Activated naive CD8-positive, alpha-beta T cell (primary cell): ENCODE data around the gene P2RY12.
"Not testable (repeated sequence)": the region's sequence is repeated elsewhere in the genome, so short reads cannot be mapped to it uniquely, and the experiment has no call there.

Experiments
- H3K27ac Mint-ChIP-seq: one replicate; pipeline ENCODE4 v1.8.0; 2021; ENCODE audit warnings: mixed read lengths
- H3K27me3 Mint-ChIP-seq: one replicate; pipeline ENCODE4 v1.8.0; 2021; ENCODE audit warnings: mixed read lengths
- H3K36me3 Mint-ChIP-seq: one replicate; pipeline ENCODE4 v1.8.0; 2021; ENCODE audit warnings: mixed read lengths
- H3K4me1 Mint-ChIP-seq: one replicate; pipeline ENCODE4 v1.8.0; 2021; ENCODE audit warnings: low read depth, mixed read lengths
- H3K4me3 Mint-ChIP-seq: one replicate; pipeline ENCODE4 v1.8.0; 2021; ENCODE audit warnings: mild to moderate bottlenecking, mixed read lengths
- H3K9me3 Mint-ChIP-seq: one replicate; pipeline ENCODE4 v1.8.0; 2021; ENCODE audit warnings: low read depth, mixed read lengths

Gene P2RY12

DNA sequence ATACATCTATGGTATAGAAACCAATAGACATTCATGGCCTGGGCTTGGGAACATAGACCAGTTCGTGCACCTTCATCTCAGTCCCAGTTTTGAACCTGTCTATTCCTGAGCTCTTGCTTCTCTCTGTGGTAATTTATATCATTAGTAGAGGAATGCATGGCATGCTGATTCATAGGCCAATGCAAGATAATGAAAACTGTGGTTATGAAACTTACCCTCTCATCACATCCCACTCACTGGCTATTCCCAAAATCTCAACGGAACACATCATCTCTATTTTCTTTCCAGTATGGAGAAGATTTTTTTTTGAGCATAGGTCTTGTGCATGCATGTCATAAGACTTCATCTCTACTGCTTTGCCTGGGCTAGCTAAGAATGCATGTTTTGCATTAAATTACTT is 18.7 kb upstream of the P2RY12 start:
- H3K36me3 Mint-ChIP-seq = no peaks in the 10 kb centered on the region
- no peaks in the 10 kb centered on the region for H3K9me3 Mint-ChIP-seq
- H3K27me3 Mint-ChIP-seq = peaks cover 2% of the 10 kb centered on the region
- no peaks in the 10 kb centered on the region for H3K4me1 Mint-ChIP-seq
- no peak overlapping the region for H3K4me3 Mint-ChIP-seq
- H3K27ac Mint-ChIP-seq = no peak overlapping the region

DNA sequence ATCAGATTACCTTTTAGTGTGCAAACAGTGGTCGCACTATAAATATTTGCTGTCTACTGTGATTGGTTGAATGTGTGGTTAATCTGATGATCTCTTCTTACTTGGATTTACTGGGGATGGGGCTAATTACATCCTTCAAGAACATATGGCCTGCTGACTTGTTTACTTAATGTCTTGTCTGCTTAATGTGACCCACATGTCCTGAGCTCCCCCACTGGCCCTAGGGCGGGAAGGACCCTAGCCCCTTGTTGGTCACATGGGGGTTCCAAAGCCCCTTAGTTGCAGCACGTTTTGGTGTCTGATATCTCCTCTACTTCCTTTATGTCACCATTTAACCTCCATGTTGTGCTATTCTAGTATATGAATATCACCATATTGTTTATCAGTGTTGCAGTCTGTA is 17.8 kb upstream of the P2RY12 start:
- Mint-ChIP-seq H3K9me3 (no peaks in the 10 kb centered on the region), H3K4me1 (no peaks in the 10 kb centered on the region), H3K4me3 (no peak overlapping the region), H3K27ac (no peak overlapping the region), H3K27me3 (peaks cover 2% of the 10 kb centered on the region), H3K36me3 (no peaks in the 10 kb centered on the region)

DNA sequence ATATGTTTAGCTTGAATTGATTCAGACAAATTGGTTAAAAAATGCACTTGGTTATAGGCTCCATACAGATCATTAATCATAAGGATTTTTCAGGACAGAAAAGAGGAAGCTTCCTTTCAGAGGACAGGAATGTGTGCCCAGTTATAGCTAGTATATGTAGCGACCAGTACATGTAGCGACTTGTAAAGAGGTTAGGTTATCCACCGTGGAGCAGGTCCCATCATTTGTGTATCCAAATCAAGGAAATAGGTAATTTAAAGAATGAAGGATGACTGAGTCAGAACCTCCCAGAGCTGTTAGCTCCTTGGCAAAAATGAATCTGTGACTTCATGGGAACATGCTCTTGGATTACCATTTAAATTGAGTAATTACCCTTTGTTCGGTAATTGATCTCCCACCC is 15.8 kb upstream of the P2RY12 start:
- H3K4me3 Mint-ChIP-seq = no peak overlapping the region
- H3K27ac Mint-ChIP-seq = no peak overlapping the region
- no peaks in the 10 kb centered on the region for H3K4me1 Mint-ChIP-seq
- H3K9me3 Mint-ChIP-seq = no peaks in the 10 kb centered on the region
- peaks cover 2% of the 10 kb centered on the region for H3K36me3 Mint-ChIP-seq
- H3K27me3 Mint-ChIP-seq = no peaks in the 10 kb centered on the region

DNA sequence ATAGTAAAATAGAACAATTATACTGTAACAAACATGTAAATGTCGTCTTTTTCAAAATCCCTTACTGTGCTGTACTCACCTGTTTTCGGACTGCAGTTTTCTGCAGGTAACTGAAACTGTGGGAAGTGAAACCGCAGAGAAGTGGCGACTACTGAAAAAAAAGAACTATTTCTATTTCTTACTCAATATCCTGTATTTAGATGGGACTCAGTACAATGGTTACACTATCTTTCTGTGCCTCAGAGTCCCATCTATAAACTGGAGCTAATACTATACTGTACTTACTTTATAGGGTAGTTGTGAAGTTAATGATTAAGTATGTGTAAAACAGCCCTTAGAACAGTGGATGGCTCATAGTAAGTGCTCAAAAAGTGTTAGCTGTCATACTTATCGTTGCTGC is 14.3 kb upstream of the P2RY12 start:
- Mint-ChIP-seq H3K4me3 (no peak overlapping the region), H3K9me3 (no peaks in the 10 kb centered on the region), H3K27ac (no peak overlapping the region), H3K4me1 (no peaks in the 10 kb centered on the region), H3K27me3 (no peaks in the 10 kb centered on the region), H3K36me3 (peaks cover 2% of the 10 kb centered on the region)

DNA sequence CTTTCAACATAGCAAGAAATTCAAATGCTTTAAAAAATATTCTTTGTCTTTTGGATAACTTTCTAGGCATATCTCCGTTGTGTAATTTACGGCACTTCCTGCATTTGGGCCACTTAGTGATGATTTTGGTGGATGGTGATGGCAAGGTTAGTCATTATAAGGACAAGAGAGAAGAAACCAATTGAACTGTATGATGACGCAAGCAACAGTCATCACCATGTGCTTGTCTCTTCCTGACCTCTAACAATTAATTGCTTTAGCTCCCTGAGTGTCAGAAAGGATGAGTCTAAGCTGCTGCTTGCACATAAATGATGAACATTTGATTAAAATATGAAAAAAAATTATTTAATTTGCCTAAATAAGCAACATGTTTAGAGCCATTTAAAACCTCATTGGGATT is 11.3 kb upstream of the P2RY12 start:
- Mint-ChIP-seq H3K27me3 (no peaks in the 10 kb centered on the region), H3K4me1 (no peaks in the 10 kb centered on the region), H3K9me3 (no peaks in the 10 kb centered on the region), H3K36me3 (peaks cover 2% of the 10 kb centered on the region), H3K4me3 (no peak overlapping the region), H3K27ac (no peak overlapping the region)

DNA sequence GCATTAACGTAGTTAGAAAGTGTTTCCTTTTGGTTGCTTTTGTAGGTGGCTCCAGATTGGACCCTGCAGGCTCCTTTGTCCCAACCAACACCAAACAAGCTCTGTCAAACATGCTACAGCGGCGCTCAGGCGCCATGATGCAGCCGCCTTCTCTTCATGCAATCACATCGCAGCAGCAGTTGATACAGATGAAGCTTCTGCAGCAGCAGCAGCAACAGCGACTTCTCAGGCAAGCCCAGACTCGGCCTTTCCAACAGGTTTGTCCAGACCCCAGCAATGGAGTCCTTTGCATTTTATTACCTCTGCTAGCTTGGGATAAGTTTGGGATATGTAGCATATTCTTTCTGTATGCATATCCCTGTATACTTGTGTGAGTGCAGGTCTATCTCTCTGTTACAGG is 10.1 kb upstream of the P2RY12 start:
- Mint-ChIP-seq H3K4me3 (no peak overlapping the region), H3K36me3 (peaks cover 2% of the 10 kb centered on the region), H3K4me1 (no peaks in the 10 kb centered on the region)

DNA sequence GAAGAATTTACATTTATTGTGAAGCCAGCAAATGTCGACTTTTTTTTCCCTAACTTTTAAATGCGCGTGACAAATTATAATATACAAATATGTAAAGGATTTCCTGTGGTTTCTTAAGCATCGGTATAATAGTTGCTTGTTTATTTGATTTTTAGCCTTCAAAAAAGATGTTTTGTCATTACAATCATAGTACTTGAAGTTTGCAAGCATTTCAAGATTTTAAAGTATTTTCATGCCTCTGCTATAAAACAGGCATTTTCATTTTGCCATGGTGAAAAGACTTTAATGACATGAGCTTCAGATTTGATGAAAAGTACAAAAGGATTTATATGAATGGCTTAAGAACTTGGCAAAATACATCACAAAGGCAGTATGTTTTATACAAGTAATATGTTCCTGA is 9.4 kb upstream of the P2RY12 start:
- no peaks in the 10 kb centered on the region for H3K4me1 Mint-ChIP-seq
- peaks cover 2% of the 10 kb centered on the region for H3K36me3 Mint-ChIP-seq
- no peak overlapping the region for H3K27ac Mint-ChIP-seq
- no peak overlapping the region for H3K4me3 Mint-ChIP-seq
- no peaks in the 10 kb centered on the region for H3K9me3 Mint-ChIP-seq
- no peaks in the 10 kb centered on the region for H3K27me3 Mint-ChIP-seq

More for the DNA sequence above, 10.1 kb upstream of the P2RY12 start:
- no peaks in the 10 kb centered on the region for H3K9me3 Mint-ChIP-seq
- H3K27ac Mint-ChIP-seq = no peak overlapping the region
- no peaks in the 10 kb centered on the region for H3K27me3 Mint-ChIP-seq

DNA sequence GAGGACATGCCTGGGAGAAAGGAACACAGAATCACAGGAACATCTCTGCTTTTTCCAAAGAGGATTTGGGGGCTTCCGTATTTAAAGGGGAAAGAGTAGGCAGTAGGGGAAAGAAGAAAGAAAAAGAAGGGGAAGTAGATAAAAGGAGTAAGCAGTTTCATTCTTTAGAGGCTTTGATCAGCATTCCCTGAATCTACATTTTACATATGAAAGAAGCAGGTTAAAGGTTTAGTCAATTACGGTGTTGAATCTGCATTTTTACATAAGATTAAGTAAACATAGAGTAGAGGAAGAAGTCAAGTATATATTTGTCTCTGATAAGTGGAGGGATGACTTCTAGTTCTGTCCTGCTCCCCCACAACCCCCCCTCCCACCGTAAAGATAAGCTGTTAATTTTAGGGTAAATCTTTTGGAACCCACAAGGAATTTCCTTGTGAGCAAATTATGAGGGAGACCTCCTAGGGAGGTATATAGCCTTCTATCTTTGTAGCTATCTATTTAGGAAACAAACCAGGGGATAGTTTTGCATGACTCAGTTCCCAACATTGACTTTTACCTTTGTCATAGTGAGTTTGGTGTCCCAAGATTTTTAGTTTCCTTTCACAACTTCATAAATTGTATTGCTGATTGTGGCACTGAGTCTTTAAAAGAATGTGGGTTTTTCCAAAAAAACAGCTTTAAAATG is 8.7 kb upstream of the P2RY12 start:
- Mint-ChIP-seq H3K4me1 (no peaks in the 10 kb centered on the region), H3K27ac (no peak overlapping the region), H3K9me3 (no peaks in the 10 kb centered on the region), H3K4me3 (no peak overlapping the region), H3K27me3 (no peaks in the 10 kb centered on the region), H3K36me3 (peaks cover 2% of the 10 kb centered on the region)

DNA sequence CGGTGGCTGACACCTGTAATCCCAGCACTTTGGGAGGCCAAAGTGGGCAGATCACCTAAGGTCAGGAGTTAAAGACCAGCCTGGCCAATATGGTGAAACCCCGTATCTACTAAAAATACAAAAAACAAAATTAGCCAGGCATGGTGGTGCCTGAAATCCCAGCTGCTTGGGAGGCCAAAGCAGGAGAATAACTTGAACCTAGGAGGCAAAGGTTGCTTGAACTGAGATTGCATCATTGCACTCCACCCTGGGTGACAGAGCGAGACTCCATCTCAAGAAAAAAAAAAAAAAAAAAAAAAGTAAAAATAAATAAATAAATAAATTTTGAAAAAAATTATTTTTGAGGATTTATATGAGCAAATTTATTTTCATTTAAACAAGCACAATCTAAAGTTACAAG is 7.6 kb upstream of the P2RY12 start:
- not testable (repeated sequence) for H3K27me3 Mint-ChIP-seq, H3K9me3 Mint-ChIP-seq, H3K36me3 Mint-ChIP-seq, H3K4me3 Mint-ChIP-seq, H3K27ac Mint-ChIP-seq, H3K4me1 Mint-ChIP-seq

DNA sequence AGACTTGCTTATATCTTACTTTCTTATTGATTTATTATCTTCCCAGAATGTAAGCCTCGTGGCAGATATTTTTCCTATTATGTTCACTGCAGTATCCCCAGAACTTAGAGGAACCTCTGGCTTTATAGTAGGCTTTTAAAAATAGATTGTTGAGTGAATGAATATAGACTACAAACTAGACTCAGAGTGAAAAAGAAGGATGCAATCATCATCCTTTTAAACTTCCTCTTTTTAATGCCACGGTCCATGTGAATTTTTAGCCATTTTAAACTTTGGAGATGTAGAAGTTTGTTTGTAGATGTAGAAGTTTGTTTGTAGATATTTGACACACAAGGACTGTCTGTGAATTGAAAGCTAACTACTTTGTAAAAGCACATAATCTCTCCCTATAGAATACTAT is 7.2 kb upstream of the P2RY12 start:
- peaks cover 2% of the 10 kb centered on the region for H3K36me3 Mint-ChIP-seq
- H3K4me3 Mint-ChIP-seq = no peak overlapping the region
- H3K27me3 Mint-ChIP-seq = no peaks in the 10 kb centered on the region
- H3K4me1 Mint-ChIP-seq = no peaks in the 10 kb centered on the region
- no peak overlapping the region for H3K27ac Mint-ChIP-seq
- H3K9me3 Mint-ChIP-seq = no peaks in the 10 kb centered on the region

DNA sequence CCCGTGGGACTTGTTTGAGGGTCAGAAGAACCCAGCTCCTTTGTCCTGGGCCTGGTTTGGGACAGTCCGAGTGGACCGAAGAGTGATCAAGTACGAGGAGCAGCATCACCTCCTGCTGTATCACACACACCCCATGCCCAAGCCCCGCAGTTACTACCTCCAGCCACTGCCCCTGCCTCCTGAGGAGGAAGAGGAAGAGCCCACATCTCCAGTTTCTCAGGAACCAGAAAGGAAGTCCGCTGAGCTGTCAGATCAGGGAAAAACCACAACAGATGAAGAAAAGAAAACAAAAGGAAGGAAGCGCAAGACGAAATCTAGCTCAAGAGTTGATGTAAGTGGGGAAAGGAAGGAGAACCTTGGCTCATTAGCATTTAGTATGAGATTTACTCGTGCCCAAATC is 3.3 kb upstream of the P2RY12 start:
- no peaks in the 10 kb centered on the region for H3K9me3 Mint-ChIP-seq
- H3K4me3 Mint-ChIP-seq = no peak overlapping the region
- H3K4me1 Mint-ChIP-seq = peaks cover 5% of the 10 kb centered on the region
- no peaks in the 10 kb centered on the region for H3K27me3 Mint-ChIP-seq
- no peak overlapping the region for H3K27ac Mint-ChIP-seq
- no peaks in the 10 kb centered on the region for H3K36me3 Mint-ChIP-seq

DNA sequence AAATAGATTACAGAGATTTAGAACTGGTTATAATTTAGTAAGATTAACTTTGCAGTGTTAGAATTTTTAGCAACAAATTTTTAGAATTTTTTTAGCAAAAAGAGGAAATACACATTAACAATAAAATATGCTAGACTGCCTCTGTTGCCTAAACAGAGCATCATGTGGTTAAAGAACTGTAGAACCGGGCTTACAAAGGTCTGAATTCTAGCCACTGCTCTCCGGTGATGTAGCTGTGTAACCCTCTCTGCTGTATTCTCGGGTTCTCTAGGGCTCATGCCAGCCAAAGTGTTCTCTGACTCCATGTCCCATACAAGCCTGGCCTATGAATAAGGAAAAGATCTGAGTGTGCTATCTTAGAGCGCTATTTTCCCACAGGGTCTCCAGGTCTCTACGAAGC is 2.9 kb upstream of the P2RY12 start:
- Mint-ChIP-seq H3K4me3 (no peak overlapping the region), H3K27ac (no peak overlapping the region), H3K36me3 (no peaks in the 10 kb centered on the region), H3K4me1 (peaks cover 5% of the 10 kb centered on the region), H3K9me3 (no peaks in the 10 kb centered on the region), H3K27me3 (no peaks in the 10 kb centered on the region)

DNA sequence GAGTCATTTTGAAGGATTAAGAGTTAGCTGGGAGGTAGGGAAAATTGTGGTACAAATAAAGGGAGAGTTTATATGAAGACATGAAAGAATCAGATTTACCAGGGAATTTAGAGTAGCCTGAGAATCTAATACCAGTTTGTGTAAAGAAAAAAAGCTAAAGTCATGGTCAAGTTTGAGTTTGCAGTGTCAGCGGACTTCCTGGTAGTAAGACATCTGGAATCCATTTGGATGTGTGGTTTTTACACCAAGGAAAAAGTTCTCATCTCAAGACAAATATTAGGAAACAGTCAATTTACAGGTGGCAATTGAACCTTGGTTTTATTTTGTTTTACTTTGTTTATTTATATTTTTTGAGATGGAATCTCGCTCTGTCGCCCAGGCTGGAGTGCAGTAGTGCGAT is 1.5 kb upstream of the P2RY12 start:
- Mint-ChIP-seq H3K4me1 (peaks cover 5% of the 10 kb centered on the region), H3K4me3 (no peak overlapping the region), H3K27me3 (no peaks in the 10 kb centered on the region), H3K27ac (no peak overlapping the region), H3K9me3 (no peaks in the 10 kb centered on the region), H3K36me3 (no peaks in the 10 kb centered on the region)

DNA sequence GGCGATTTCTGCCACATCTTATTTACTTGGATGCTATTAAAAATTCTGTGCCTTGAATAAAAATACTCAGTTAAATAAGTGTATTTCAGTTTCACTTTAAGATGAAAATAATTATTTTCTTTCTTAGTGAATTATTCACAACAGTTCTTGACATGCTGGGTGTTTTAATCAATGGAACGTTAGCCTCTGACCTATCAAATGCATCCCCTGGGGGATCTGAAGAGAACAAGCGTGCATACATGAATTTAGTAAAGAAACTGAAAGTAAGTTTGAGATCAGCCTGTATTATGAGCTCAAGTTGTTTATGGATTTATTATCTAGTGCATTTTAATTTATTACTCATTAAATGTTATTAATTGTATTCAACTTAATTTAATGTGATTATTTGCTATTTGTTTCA is 597 bp downstream of the P2RY12 start:
- Mint-ChIP-seq H3K9me3 (no peaks in the 10 kb centered on the region), H3K36me3 (no peaks in the 10 kb centered on the region), H3K4me1 (peaks cover 5% of the 10 kb centered on the region), H3K27me3 (no peaks in the 10 kb centered on the region), H3K27ac (no peak overlapping the region), H3K4me3 (no peak overlapping the region)

DNA sequence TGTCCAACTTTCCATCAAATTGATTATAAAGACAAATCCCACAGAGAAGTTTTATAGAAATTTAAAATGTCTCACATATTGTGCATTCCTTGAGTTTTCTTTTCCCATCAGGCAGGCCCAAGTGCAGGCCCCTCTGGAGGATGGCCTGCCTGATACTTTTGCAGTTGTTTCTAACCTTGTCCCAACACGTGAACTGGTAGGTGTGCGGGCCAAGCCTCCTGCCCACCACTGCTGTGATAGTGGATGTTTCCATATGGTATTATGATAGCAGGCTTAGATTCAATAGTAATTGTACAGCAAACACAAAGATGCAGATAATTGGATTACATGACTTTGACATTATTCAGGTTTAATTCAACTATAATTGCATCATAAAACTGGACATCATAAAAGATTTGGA is 1.4 kb downstream of the P2RY12 start:
- H3K27ac Mint-ChIP-seq = no peak overlapping the region
- H3K4me3 Mint-ChIP-seq = no peak overlapping the region

DNA sequence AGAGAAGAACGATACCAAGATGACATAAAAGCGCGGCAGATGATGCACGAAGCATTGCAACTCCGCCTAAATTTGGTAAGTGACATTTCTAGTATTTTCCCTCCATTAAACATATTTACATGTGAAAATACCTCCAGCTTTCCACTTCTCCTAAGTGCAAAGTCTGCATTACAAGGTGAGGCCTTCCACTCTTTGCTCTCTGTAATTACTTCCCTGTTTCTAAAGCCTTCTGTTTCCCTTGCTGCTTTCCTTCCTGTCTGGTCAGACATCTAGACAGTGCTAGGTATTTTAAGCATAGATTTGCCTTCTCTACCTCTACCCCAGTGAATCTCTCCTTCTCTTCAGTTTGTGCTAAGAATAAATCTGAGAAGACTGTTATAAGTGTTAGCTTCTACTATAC is 1.9 kb downstream of the P2RY12 start:
- Mint-ChIP-seq H3K27me3 (no peaks in the 10 kb centered on the region), H3K27ac (no peak overlapping the region), H3K4me1 (peaks cover 5% of the 10 kb centered on the region), H3K36me3 (no peaks in the 10 kb centered on the region), H3K4me3 (no peak overlapping the region), H3K9me3 (no peaks in the 10 kb centered on the region)

More for the DNA sequence above, 1.4 kb downstream of the P2RY12 start:
- Mint-ChIP-seq H3K27me3 (no peaks in the 10 kb centered on the region), H3K36me3 (no peaks in the 10 kb centered on the region), H3K4me1 (peaks cover 5% of the 10 kb centered on the region), H3K9me3 (no peaks in the 10 kb centered on the region)
